HepG2 (cell line): Measurements from ENCODE around the gene DDI2. TPM values are rescaled to one million over a fixed set of nuclear protein-coding genes. Genes with fewer than 3 reads are reported as not detected.

Experiments used
- ATAC-seq: fragments of 200-7000 bp; cut with Tn5 transposase; 3 replicates; pipeline ENCODE4 v1.9.1; 2020; ENCODE audit warnings: mild to moderate bottlenecking, moderate library complexity
- BruUV-seq: library from RNA; stranded (reverse); fragments of 400-500 nt; replicated peaks from 2 replicates; lab custom pipeline; 2021; lab: Mats Ljungman, UMichigan
- CTCF ChIA-PET: fragments of 300-600 bp; formaldehyde crosslinking; extraction: SDS; loops from one replicate; lab custom pipeline; 2021; ENCODE audit warnings: low total read pairs, inconsistent platforms, low intra/inter-chr PET ratio; lab: Yijun Ruan, JAX
- POLR2A ChIA-PET: fragments of 350-600 bp; sonication (Branson Sonifier 250); formaldehyde crosslinking; loops from one replicate; lab custom pipeline; 2020; ENCODE audit warnings: antibody characterized with exemption, inconsistent platforms; lab: Yijun Ruan, JAX
- DNase-seq: peaks from one replicate; pipeline ENCODE4 v3.0.0-alpha.2; 2015; ENCODE audit warnings: low spot score
- FAIRE-seq: peaks from 3 replicates; lab custom pipeline; 2011; peaks lifted over from hg19 to GRCh38; lab: Jason Lieb, UNC
- H2AFZ ChIP-seq: one replicate; pipeline ENCODE4 v1.6.1; 2011; ENCODE audit warnings: low read length, inconsistent platforms
- H3K27ac ChIP-seq: fragments of 300-600 bp; 3 replicates; pipeline ENCODE4 v1.8.0; 2011; ENCODE audit warnings: mixed run types, mild to moderate bottlenecking, mixed read lengths, low read length, inconsistent platforms; ENCODE audit not compliant: insufficient read depth; ENCODE audit errors: extremely low read length
- H3K27me3 ChIP-seq, 2 experiments: fragments of 200-600 bp in 1 of 2; 2 replicates in 1 of 2; 3 replicates in 1 of 2; pipeline versions ENCODE4 v1.6.0 to v1.8.0; 2011; ENCODE audit warnings: low read length in 2 of 2, mild to moderate bottlenecking in 2 of 2, moderate library complexity in 2 of 2, inconsistent platforms in 1 of 2; ENCODE audit not compliant: insufficient read depth in 2 of 2, control insufficient read depth in 1 of 2
- H3K36me3 ChIP-seq, 2 experiments: fragments of 200-600 bp in 1 of 2; replicated peaks in 1 of 2; 2 replicates in 1 of 2; 3 replicates in 1 of 2; pipeline versions ENCODE4 v1.5.1 to v1.8.0; 2011; ENCODE audit warnings: low read length in 2 of 2, inconsistent platforms in 1 of 2; ENCODE audit not compliant: insufficient read depth in 2 of 2, control insufficient read depth in 1 of 2
- H3K4me1 ChIP-seq: 2 replicates; pipeline ENCODE4 v1.5.1; 2012; ENCODE audit warnings: low read length, inconsistent platforms; ENCODE audit not compliant: insufficient read depth
- H3K4me2 ChIP-seq: 2 replicates; pipeline ENCODE4 v1.6.0; 2011; ENCODE audit warnings: low read depth, low read length, inconsistent platforms
- H3K4me3 ChIP-seq, 3 experiments: fragments of 200-600 bp in 1 of 3; sonication (generic), shearing (Covaris generic) in 1 of 3; replicated peaks in 1 of 3; 2 replicates each; pipeline ENCODE4 v1.5.1; 2011 to 2016; ENCODE audit warnings: low read length in 3 of 3, inconsistent platforms in 2 of 3, low read depth in 2 of 3, mild to moderate bottlenecking in 2 of 3, control low read depth in 1 of 3, mixed read lengths in 1 of 3; ENCODE audit not compliant: insufficient read depth in 1 of 3
- H3K79me2 ChIP-seq: one replicate; pipeline ENCODE4 v1.6.1; 2011; ENCODE audit warnings: low read length, inconsistent platforms; ENCODE audit not compliant: insufficient read depth
- H3K9ac ChIP-seq: 2 replicates; pipeline ENCODE4 v1.6.0; 2011; ENCODE audit warnings: mild to moderate bottlenecking, low read depth, low read length, inconsistent platforms; ENCODE audit not compliant: insufficient read depth
- H3K9me3 ChIP-seq: 2 replicates; pipeline ENCODE4 v1.5.1; 2012; ENCODE audit warnings: mild to moderate bottlenecking, low read length
- H4K20me1 ChIP-seq: 2 replicates; pipeline ENCODE4 v1.6.0; 2011; ENCODE audit warnings: inconsistent platforms, mild to moderate bottlenecking, low read length, moderate library complexity; ENCODE audit not compliant: insufficient read depth
- DPF2 ChIP-seq: sonication (generic); formaldehyde crosslinking; IDR thresholded peaks from 2 replicates; pipeline ENCODE4 v1.4.0; 2020; ENCODE audit warnings: mild to moderate bottlenecking, low read depth, missing genetic modification reagents, borderline replicate concordance
- FOSL2 ChIP-seq: sonication (generic); formaldehyde crosslinking; IDR thresholded peaks from 2 replicates; pipeline ENCODE4 v1.4.0; 2020; ENCODE audit warnings: missing genetic modification reagents
- GABPB1 ChIP-seq: IDR thresholded peaks from 2 replicates; pipeline ENCODE4 v1.6.1; 2016; ENCODE audit warnings: mild to moderate bottlenecking, missing genetic modification reagents, moderate library complexity, missing compliant biosample characterization
- KDM6A ChIP-seq: IDR thresholded peaks from 2 replicates; pipeline ENCODE4 v1.6.1; 2016; ENCODE audit warnings: low read depth
- MED8 ChIP-seq: sonication (generic); formaldehyde crosslinking; IDR thresholded peaks from 2 replicates; pipeline ENCODE4 v1.8.1; 2023; ENCODE audit warnings: mild to moderate bottlenecking, missing genetic modification reagents; ENCODE audit not compliant: insufficient replicate concordance
- NCOA1 ChIP-seq: sonication (generic); formaldehyde crosslinking; IDR thresholded peaks from 2 replicates; pipeline ENCODE4 v1.9.0; 2021; ENCODE audit warnings: missing genetic modification reagents
- NPAS2 ChIP-seq: sonication (generic); formaldehyde crosslinking; IDR thresholded peaks from 2 replicates; pipeline ENCODE4 v1.8.0; 2022; ENCODE audit warnings: mild to moderate bottlenecking, missing genetic modification reagents, borderline replicate concordance
- PCBP2 ChIP-seq: fragments of 200-400 bp; formaldehyde crosslinking; optimal IDR thresholded peaks from 2 replicates; pipeline ENCODE3; 2018; ENCODE audit warnings: low read length, low read depth; ENCODE audit not compliant: poor library complexity, severe bottlenecking
- PHF21A ChIP-seq: sonication (generic); formaldehyde crosslinking; IDR thresholded peaks from 2 replicates; pipeline ENCODE4 v1.5.0; 2020; ENCODE audit warnings: mild to moderate bottlenecking, missing genetic modification reagents
- RBM39 ChIP-seq: fragments of 200-400 bp; formaldehyde crosslinking; IDR thresholded peaks from one replicate; pipeline ENCODE4 v1.6.1; 2018; ENCODE audit warnings: antibody characterized with exemption, mild to moderate bottlenecking, low read depth, low read length; ENCODE audit not compliant: poor library complexity, severe bottlenecking
- WGBS: methylation state at CpG from one replicate; pipeline ENCODE4 v1.1.6; 2017; ENCODE audit warnings: low lambda C conversion rate; 5-methylcytosine and 5-hydroxymethylcytosine counted together
- in situ Hi-C: cut with HindIII; loops from 2 replicates; pipeline ENCODE4 v1.10.0; 2017; ENCODE audit warnings: low pct_unique_long_range_greater_than_20kb; ENCODE audit not compliant: extremely low pct_ligation_motif_present
- intact Hi-C: fragments of 100-400 bp; cut with micrococcal nuclease; formaldehyde crosslinking; loops from one replicate; pipeline ENCODE4 v1.10.0; 2022; ENCODE audit not compliant: unreplicated experiment
- polyA plus RNA-seq, 8 experiments: library from polyadenylated mRNA; depleted of rRNA in 3 of 8; stranded (reverse) in 7 of 8; unstranded in 1 of 8; fragments of >200 nt; fragmentation: Illumina TruSeq in 4 of 8; extraction: Trizol in 4 of 8; gene quantifications; 2 replicates each; pipeline versions ENCODE4 v1.2.1 to v1.2.3, GENCODE V29; 2011 to 2016; ENCODE audit warnings: low read depth in 4 of 8, missing spikeins in 1 of 8, mixed read lengths in 1 of 8; ENCODE audit not compliant: insufficient read depth in 1 of 8
- total RNA-seq, 5 experiments: library from RNA; depleted of rRNA; stranded (reverse); fragments of >200 nt; fragmentation: Illumina TruSeq; extraction: Trizol; gene quantifications; 2 replicates each; pipeline ENCODE4 v1.2.3, GENCODE V29; 2016; ENCODE audit warnings: low read depth in 1 of 5
- TF ChIP-seq, protein P1 (sequence below): sonication (generic); formaldehyde crosslinking; IDR thresholded peaks from 2 replicates; pipeline ENCODE4 v1.4.0; 2020; ENCODE audit warnings: missing genetic modification reagents

The DDI2 gene
- total and polyA plus RNA-seq, 2 of the 13 experiments (the other 11 are each of a cell fraction or from before 2014, with no cell fraction given): 8.5 to 25.7 TPM

DNA sequence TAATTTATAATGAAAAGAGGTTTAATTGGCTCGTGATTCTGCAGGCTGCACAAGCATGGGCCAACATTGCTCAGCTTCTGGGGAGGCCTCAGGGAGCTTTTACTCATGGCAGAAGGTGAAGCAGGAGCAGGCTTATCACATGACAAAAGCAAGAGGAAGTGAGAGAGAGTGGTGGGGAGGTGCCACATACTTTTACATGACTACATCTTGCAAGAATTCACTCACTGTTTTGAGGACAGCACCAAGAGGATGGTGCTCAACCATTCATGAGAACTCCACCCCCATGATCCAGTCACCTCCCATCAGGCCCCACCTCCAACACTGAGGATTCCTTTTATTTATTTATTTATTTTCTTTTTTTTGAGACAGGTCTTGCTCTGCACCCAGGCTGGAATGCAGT is 61.3 kb downstream of the DDI2 start:
- CTCF ChIA-PET: no interaction called here
- WGBS: 77% methylated on average over 1 of the region's 1 CpG
- intact Hi-C loops (no loop called here), in situ Hi-C loops (no loop called here)
- Histone ChIP-seq H2AFZ (no peak overlapping the region), H3K9ac (no peak overlapping the region), H3K9me3 (no peaks in the 10 kb centered on the region), H4K20me1 (no peaks in the 10 kb centered on the region), H3K79me2 (no peaks in the 10 kb centered on the region), H3K27ac (no peak overlapping the region), H3K36me3 (no peaks in the 10 kb centered on the region)
- TF ChIP-seq DPF2 (CRISPR knock-in tag) (no peak), NPAS2 (CRISPR knock-in tag) (no peak), GABPB1 (CRISPR knock-in tag) (no peak), NCOA1 (CRISPR knock-in tag) (no peak), PCBP2 (no peak)
- TF ChIP-seq, all 625 proteins: peak for 0
- ATAC-seq (no peak), DNase-seq (peak; percentile 62), FAIRE-seq (no peak)
- H3K4me3 ChIP-seq: no peak overlapping the region
- no TSS peak for BruUV-seq
- H3K27me3 ChIP-seq: no peaks in the 10 kb centered on the region
- peaks cover 34% of the 10 kb centered on the region for H3K4me1 ChIP-seq
- no peak overlapping the region for H3K4me2 ChIP-seq
- POLR2A ChIA-PET: no interaction called here

DNA sequence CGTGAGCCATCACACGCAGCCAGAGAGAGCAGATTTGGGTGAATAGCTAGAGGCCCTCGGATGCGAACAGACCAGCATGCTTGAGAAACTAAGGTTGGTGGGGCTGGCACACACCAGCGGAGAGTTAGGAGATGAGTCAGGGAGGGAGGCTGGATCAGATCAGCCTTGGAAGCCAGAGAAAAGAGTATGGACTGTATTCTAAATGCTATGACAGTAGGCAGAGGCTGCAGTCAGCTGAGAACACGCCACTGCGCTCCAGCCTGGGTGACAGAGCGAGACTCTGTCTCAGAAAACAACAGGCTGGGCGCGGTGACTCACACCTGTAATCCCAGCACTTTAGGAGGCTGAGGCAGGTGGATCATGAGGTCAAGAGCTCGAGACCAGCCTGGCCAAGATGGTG is 62.9 kb downstream of the DDI2 start:
- Histone ChIP-seq H3K27me3 (no peaks in the 10 kb centered on the region), H3K9me3 (no peaks in the 10 kb centered on the region), H3K36me3 (no peaks in the 10 kb centered on the region), H4K20me1 (no peaks in the 10 kb centered on the region), H3K27ac (no peak overlapping the region), H3K79me2 (peaks cover 4% of the 10 kb centered on the region), H3K9ac (no peak overlapping the region), H3K4me2 (no peak overlapping the region), H3K4me1 (peaks cover 37% of the 10 kb centered on the region), H3K4me3 (no peak overlapping the region), H2AFZ (no peak overlapping the region)
- FAIRE-seq (no peak), DNase-seq (no peak), ATAC-seq (no peak)
- WGBS: 73% methylated on average over 10 of the region's 11 CpGs
- BruUV-seq: no TSS peak
- CTCF ChIA-PET: no interaction called here
- intact Hi-C loops (loop anchor here (10.0 kb wide), 2 partner anchors 55 to 65 kb away; partner anchors contain the start of gene TMEM82), in situ Hi-C loops (no loop called here)
- POLR2A ChIA-PET: interaction anchor here (2.4 kb wide), 1 partner anchor 10 kb away, joined by 8 read pairs; no protein-coding TSS in a partner anchor
- TF ChIP-seq PHF21A (CRISPR knock-in tag) (no peak), FOSL2 (CRISPR knock-in tag) (peak; percentile 33; the same call in 1 of the 2 replicates), MED8 (no peak), KDM6A (CRISPR knock-in tag) (no peak), RBM39 (no peak)
- TF ChIP-seq, protein P1, sequence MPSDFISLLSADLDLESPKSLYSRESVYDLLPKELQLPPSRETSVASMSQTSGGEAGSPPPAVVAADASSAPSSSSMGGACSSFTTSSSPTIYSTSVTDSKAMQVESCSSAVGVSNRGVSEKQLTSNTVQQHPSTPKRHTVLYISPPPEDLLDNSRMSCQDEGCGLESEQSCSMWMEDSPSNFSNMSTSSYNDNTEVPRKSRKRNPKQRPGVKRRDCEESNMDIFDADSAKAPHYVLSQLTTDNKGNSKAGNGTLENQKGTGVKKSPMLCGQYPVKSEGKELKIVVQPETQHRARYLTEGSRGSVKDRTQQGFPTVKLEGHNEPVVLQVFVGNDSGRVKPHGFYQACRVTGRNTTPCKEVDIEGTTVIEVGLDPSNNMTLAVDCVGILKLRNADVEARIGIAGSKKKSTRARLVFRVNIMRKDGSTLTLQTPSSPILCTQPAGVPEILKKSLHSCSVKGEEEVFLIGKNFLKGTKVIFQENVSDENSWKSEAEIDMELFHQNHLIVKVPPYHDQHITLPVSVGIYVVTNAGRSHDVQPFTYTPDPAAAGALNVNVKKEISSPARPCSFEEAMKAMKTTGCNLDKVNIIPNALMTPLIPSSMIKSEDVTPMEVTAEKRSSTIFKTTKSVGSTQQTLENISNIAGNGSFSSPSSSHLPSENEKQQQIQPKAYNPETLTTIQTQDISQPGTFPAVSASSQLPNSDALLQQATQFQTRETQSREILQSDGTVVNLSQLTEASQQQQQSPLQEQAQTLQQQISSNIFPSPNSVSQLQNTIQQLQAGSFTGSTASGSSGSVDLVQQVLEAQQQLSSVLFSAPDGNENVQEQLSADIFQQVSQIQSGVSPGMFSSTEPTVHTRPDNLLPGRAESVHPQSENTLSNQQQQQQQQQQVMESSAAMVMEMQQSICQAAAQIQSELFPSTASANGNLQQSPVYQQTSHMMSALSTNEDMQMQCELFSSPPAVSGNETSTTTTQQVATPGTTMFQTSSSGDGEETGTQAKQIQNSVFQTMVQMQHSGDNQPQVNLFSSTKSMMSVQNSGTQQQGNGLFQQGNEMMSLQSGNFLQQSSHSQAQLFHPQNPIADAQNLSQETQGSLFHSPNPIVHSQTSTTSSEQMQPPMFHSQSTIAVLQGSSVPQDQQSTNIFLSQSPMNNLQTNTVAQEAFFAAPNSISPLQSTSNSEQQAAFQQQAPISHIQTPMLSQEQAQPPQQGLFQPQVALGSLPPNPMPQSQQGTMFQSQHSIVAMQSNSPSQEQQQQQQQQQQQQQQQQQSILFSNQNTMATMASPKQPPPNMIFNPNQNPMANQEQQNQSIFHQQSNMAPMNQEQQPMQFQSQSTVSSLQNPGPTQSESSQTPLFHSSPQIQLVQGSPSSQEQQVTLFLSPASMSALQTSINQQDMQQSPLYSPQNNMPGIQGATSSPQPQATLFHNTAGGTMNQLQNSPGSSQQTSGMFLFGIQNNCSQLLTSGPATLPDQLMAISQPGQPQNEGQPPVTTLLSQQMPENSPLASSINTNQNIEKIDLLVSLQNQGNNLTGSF (CRISPR knock-in tag): no peak
